VCaP (cell line): ENCODE data around the gene UNC119.

Source experiments
- H3K27ac ChIP-seq: fragments of 450-650 bp; 2 replicates; pipeline ENCODE4 v1.5.1; 2017
- CTCF ChIP-seq: fragments of 450-650 bp; conservative IDR thresholded peaks from 2 replicates; pipeline ENCODE4 v1.5.1; 2017; ENCODE audit warnings: mild to moderate bottlenecking, moderate library complexity

Gene UNC119

GRCh38 chr17:28499684-28500357, 52.6 kb downstream of the UNC119 start:
- peak overlapping the region; percentile 98 for H3K27ac ChIP-seq
- no peak for TF ChIP-seq CTCF

- peak overlapping the region; percentile 98 for H3K27ac ChIP-seq
- no peak; the same call in 1 of the 2 replicates for TF ChIP-seq CTCF
Measured at GRCh38 chr17:28499364-28499664, 53.1 kb downstream of the UNC119 start.

- peak overlapping the region; percentile 98 for H3K27ac ChIP-seq
- peak; percentile 50 for TF ChIP-seq CTCF
Measured at GRCh38 chr17:28498652-28499363, 53.6 kb downstream of the UNC119 start.

- TF ChIP-seq CTCF, result no peak
- H3K27ac ChIP-seq, result peak overlapping the region; percentile 98
Measured at GRCh38 chr17:28497931-28498330, 54.5 kb downstream of the UNC119 start.
